CD4-positive, alpha-beta T cell treated with Interleukin-6 for 4 hours (primary cell): Measurements from ENCODE around the gene DNAJB11.
"Not testable (repeated sequence)": the region's sequence is repeated elsewhere in the genome, so short reads cannot be mapped to it uniquely, and the experiment has no call there.

Experiments used
- DNase-seq: peaks from one replicate; pipeline ENCODE4 v3.0.0-alpha.2; 2020; ENCODE audit warnings: mixed read lengths

DNAJB11 gene

DNA sequence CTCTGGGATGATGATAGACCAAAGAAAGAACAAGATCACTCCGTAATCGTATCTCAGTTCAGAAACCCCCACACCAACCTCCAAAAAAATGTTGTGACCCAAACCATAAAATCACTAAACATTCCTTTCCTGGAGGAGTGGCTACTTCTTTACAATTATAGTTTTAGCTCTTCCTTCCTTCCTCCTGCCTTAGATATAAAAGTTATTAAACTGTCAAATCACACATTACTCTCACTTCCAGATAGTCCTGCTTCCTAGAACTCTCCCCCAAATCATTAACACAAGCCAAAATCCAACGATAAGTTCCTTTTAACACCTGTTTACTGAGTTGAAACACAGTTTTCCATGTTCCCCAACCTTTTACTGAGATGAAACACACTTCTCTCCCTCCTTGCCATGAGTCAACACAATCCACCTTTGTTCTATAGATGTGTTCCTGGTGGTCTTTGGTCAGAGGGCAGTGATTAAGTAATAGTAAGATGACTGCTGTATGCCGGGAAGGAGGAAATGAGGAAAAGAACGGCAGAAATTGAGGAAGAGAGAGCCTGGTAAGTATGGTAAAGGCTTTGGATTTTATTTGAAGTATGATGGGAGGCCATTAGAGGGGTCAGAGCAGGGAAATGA lies 18.0 kb upstream of the DNAJB11 start:
- DNase-seq = no peak

DNA sequence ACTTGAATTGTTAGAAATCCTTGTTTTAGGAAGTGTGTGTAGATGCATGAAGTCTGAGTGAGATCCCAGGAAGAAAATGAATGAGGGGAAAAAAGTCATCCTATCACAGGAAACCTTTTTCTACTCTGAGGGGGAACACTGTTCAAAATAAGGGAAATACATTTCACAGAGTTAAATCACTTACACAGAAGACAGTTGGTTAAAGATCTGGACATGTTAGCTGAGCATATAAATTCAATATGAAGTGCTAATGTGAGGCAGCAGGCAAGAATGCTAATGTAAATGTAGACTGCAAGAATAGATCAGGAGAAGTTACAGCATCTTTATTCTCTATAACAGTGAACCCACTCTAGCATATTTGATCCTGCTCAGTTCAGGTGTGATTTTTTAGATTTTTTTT lies 5.9 kb upstream of the DNAJB11 start:
- DNase-seq = no peak

DNA sequence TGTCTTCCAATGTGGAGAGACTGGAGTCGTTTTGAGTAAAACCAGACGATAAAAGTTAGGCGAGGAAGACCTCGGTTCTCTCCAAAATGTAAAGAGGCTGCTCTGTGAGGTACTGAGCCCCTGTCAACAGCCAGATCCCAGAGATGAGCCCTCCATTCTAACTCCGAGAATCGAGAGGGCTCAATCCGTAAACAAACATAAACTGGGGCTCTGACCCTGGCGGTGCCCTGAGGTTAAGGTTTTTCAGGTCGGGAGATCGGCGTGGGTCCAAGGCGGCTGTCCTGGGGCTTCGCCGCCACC lies 3.8 kb upstream of the DNAJB11 start:
- DNase-seq = no peak

DNA sequence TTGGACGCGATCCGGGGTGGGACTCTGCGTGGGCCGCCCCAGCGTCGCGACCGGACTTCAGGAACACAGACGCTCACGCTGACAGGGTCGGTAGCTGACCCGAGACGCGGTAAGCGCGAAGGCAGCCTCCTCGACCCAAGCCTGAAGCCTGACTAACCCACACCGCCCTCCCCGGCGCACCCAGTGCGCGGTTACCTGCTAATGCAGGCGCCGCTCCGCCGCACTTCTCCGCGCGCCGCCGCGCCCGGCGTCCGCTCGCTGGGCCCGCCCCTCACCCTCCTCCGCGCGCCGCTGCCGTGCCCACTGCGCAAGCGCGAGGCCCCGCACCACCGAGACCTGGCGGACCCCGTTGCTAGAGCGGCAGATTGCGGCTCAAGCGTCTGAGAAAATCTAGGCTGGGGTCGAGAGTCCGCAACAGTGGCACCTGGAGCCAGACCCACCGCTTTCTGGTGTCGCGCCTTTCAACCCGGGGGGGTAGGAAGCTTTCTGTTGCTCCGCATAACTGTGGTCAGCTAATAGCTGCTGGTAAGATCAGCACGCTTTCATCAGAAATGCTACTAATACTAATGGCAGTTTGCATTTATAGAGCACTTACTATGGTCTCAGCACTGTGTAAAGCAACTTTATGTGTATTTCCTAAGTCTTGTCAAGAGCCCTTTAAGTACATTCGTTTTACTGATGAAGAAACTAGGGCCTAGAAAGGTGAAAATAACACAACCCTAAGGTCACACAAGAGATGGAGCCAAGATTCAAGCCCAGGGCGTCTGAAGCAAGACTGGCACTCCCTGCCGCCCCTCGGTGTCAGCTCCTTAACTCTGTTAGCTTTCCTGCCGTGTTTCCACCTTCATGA lies 3.2 kb upstream of the DNAJB11 start, which contains the start of gene TBCCD1:
Gene TBCCD1, minus strand, starts transcription at position 268 of the 850 bp plus-strand sequence. CDS start 3,010 bp downstream, outside the sequence.
- DNase-seq = peak; percentile 91

DNA sequence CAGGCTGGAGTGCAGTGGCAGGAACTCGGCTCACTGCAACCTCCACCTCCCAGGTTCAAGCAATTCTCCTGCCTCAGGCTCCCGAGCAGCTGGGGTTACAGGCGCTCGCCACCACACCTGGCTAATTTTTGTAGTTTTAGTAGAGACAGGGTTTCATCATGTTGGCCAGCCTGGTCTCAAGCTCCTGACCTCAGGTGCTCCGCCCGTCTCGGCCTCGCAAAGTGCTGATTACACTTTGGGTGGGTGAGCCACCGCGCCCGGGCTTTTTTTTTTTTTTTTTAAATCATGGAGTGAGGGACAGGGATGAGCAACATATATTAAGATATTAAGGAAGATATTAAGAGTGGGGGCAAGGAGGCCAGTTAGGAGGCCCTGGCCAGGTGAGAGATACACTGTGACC lies 1.2 kb upstream of the DNAJB11 start:
- not testable (repeated sequence) for DNase-seq

DNA sequence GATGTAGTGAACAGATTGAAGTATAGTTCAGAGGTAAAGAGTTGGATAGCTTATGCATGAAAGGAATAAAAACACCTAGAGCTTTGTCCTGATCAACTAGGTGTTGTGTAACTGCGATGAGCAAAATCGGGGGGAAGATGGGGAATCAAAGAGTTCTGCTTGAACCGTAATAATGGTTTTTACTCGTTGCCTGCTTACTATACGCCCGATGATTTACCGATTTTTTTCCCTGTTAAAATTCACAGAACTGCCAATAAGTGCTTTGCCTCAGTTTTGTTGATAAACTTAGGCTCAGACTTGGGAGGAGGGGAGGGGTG lies 783 bp upstream of the DNAJB11 start:
- DNase-seq = no peak

DNA sequence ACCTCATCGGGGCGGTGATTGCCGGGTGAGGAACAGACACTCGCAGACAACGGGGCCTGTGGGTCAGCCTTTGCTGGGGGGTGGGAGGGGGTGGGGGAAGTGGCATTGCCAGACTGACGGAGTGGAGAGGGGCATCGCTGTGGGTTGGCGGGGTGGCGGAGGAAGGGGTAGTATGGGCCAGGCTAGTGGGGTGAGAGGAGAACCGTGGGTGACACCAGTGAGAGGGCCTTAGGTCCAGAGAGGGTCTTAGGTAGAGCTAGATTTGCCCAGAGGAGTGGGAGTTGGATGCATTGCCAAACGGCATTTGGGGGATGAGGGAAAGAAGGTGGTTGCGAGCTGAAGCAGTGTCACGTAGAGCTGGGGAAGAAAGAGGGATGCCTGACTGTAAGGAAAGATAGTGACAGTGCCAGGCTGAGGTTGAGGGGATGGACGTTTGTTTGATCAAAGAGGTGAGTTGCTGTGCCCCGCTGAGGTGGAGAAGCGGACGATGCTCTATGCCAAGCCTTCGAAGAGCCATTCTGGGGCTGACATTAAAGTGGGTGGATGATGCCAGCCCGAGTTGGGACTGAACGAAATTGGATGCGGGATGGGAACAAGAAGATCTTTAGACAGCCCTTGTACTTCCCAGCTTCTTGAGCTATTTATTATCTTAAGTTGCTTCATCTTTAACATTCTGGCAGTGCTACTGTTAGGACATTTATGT lies 572 bp downstream of the DNAJB11 start:
- no peak for DNase-seq

DNA sequence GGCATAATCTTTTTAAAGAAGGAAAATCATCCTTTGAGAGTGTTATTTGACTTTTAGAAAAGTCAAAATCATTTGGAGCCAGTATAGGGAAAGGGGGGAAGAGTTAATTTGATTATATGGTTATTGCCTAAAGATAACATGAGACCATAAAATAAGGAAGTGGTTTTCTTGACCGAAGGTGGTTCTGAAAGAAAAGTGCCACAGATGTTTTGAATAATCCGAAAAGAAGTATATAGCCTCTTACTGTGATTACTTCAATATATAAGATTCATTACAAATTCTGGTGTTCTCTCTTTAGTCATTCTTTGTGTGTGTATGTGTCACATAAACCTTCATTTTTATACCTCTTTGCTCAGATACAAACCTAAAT lies 1.1 kb downstream of the DNAJB11 start:
- no peak for DNase-seq

DNA sequence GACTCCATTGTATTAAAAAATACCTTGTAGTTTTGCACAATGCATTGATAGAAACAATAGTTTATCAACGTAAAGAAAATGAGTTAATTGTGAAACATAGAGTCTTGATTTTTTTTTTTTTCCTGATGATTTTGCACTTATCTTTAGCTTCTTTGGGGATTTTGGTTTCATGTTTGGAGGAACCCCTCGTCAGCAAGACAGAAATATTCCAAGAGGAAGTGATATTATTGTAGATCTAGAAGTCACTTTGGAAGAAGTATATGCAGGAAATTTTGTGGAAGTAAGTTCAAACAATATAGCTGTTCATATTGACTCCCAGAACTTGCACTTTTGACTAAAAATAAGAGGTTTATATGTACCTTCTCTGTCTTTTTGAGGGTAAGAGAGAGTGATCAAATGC lies 7.0 kb downstream of the DNAJB11 start:
- no peak for DNase-seq

DNA sequence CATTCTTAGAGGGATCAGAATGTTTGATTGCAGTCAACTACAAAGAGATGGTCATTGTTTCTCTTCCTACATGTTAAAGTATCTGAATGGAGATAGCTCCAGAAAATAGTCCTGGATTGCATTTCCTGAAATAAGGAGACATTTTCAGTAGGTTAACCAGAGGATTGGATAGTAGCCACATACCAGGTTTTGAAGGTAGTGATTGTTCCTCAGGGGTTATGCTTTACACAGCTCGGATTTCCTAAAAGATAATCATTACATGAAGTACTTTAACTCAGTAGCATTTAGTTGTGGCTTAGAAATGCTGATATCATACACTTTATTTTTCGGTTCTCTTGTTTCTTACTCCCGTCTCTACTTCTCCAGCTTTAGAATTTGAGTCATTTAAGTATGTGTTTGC lies 10.3 kb downstream of the DNAJB11 start:
- DNase-seq = no peak

DNA sequence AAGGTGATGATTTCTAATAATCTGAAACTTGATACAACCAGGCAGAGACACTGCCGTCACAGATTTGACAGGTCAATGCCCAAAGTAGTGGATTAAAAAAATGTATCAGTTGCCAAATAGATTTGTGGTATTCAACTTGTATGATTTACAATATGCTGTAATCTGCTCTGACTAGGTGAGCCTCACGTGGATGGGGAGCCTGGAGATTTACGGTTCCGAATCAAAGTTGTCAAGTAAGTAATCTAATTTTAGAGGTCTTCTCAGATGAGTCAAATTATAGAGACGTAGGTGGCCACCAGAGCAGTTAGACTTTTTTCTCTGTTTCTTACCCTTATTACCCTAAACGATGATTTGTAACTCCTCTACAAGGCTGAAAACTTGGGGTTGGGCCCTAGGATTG lies 12.0 kb downstream of the DNAJB11 start:
- no peak for DNase-seq

DNA sequence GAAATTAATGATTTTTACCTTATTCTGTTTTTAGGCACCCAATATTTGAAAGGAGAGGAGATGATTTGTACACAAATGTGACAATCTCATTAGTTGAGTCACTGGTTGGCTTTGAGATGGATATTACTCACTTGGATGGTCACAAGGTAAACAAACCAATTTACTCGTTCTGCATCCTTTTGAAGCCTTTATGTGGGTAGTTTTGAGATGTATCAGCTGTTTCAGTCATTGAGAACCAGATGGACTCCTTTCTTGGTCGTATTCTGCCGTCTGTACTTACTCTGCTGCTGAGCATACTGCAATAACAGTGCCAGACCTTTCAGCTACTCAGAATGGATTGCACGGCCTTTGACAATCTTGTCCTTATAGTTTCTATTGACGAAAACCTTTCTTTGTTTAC lies 13.3 kb downstream of the DNAJB11 start:
- DNase-seq = no peak

DNA sequence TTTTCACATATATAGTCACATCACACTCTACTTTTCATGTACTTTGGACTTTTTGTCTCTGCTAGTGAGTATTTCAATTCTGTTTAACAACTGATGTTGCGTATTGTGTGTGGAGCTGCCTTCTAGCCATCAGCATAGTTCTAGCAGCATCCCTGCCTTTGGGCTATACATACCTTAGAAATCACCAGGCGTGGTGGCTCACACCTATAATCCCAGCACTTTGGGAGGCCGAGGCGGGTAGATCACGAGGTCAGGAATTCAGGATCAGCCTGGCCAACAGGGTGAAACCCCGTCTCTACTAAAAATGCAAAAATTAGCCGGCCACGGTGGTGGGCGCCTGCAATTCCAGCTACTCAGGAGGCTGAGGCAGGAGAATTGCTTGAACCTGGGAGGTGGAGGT lies 15.7 kb downstream of the DNAJB11 start:
- not testable (repeated sequence) for DNase-seq

DNA sequence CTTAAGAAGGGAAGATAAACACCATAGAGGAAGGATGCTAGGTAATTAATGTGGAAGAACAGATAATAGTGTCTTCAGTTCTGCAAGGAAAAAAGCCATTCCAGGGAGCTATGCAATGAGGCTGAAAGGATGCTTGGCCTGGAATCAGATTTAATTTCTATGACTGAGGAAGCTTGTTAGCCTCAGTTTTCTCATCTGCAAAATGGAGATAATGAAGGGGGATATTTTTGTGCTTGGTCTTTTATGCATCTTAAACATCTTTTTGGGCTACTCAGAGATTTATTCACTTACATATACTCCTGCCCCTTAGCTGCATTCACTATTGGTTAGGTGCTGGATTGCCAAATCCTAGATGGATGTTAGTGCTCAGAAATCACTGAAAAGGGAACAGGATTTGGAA lies 16.7 kb downstream of the DNAJB11 start:
- no peak for DNase-seq

DNA sequence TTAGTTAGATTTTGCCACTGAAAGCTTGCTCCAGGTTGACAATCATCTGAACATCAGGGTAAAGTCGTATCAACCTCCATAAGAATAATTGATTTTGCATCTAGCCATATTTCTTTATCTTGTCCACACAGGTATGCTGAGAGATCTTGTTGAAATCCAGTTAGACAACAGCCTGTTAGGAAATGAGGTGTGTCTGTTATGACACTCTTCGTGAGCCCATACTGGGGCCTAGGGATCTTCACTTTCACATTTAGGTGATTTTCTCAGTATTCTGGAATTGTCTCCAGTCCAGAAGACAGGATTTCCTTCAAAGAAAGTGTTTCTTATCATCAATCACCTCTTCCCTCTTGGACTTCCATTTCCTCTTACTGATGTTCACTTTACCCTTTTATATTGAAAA lies 18.1 kb downstream of the DNAJB11 start:
- DNase-seq = no peak

DNA sequence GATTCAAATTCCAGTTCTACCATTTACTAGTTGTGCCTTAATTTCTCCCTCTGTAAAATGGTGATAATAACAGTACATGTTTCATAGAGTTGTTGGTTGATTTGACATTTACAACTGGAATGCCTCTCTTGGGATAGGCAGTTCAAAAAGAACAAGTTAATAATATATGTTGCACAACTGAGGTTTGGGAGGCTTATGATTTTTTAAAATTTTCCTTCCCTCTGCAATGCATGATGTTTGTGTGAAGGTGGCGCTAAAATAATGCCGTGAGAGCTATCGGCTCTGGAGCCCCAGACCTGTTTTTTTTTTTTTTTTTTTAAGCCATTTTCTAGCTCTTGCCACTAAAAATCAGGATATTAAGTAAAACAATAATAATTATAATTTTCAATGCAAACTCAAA lies 18.6 kb downstream of the DNAJB11 start:
- no peak for DNase-seq

DNA sequence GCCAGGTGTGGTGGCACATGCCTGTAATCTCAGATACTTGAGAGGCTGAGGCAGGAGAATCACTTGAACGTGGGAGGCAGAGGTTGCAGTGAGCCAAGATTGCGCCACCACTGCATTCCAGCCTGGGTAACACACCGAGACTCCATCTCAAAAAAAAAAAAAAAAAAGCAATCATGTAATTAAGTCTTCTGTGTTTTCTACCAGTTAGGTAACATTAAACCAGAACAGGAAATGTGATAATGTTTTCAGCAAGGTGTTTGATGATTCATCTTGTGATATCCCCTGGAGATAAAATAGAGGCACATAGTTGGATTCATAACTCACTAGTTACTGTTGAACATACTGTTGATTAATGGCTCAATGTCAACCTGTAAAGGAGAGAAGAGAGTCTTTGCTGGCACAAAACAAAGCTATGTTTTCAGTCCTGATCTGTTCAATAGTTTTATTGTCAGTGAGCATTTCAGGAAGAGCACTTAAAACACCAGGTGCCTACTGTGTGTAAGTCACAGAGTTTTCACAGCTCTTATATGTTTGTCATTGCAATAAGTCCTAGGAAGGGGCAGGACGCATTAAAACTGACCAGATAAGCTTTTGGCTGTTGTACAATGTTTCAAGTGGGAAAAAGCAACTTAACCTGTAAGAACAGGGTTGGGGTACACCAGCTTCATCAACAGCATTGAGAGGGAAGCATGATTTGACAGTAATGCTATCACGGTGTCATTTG lies 19.5 kb downstream of the DNAJB11 start:
- DNase-seq = peak; percentile 6

DNA sequence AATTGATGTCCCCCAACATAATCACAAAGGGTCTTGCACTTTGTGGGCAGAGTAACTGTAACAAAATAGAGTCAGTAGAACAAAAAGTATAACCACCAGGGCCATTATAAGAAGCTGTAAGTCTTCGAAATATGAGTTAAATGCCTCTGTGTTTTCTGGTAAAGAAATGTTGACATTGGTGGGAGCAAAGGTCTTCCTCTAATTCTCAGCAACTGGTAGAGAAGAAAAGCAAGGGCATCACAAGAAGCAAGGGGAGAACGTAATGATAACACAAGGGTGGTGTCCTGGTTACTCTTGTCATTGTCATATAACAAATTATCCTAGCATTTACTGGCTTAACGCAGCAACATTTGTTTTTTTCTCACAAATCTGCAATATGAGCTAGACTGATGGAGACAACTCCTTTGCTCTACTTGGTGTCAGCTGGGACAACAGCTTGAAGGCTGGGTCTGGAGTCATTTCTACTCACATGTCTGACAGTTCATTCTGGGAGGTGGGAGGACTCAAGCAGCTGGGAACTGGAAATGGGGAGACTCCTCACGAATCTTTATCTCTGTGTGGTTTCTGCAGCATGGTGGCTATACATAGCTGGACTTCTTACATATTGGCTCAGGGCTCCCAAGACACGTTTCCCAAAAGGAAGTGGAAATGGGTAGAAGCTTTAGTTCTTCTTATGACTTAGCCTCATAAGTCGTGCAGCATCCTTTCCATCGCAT lies 20.2 kb downstream of the DNAJB11 start:
- no peak for DNase-seq

DNA sequence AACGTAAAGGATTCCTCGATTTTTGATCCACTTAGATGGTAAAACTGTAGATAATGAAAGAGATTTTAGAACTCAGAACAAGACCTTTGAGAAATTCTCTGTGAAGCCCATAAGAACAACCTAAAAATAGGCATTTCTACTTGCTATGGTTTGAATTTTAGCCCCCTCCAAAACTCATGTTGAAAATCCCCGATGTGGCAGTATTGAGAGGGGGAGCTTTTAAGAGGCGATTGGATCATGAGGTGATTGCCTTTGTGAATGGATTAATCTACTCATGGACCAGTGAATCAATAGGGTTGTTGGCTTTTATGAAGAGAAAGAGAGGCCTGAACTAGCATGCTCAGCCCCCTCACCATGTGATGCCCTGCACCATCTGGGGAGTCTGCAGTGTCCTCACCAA lies 22.2 kb downstream of the DNAJB11 start:
- no peak for DNase-seq

DNA sequence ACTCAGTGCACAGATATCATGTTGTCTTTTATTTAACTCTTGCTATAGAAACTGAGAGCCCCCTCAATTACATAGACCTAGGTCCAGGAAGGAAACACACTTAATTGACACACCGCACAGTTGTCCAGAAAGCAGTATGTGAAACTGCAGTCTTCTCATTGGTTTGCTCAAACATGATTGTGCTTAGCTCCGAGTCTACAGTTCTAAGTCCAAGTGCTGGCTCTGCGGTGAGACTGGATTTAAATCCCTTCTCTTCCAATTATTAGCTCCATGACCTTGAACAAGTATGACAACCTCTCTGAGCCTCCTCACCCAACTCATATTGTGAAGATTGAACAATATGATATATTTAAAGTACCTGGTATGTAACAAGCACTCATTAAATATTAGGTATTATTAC lies 23.3 kb downstream of the DNAJB11 start:
- DNase-seq = no peak

DNA sequence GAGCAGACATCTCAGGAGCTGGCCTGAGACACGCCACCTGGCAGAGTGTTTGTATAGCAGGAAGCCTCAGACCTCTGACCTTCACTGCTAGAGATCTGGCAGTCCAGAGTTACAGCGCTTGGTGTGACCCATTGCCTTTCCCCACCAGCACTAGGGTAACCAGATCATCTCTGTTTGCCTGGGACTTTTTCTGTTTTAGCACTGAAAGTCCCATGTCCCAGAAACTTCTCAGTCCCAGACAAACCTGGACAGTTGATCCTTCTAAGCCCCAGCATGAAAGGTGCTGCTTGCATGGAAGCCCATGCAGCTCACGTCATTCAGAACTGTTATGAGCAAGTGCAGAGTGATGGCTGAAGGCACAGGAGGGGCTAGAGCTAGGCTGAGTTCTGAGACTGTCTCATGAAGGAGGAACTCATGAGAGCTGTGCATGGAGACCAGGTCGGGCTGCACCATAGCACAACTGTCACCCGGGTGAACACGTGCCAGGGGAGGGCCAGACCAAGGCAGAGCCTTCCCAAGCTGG lies 24.1 kb downstream of the DNAJB11 start:
- no peak for DNase-seq

DNA sequence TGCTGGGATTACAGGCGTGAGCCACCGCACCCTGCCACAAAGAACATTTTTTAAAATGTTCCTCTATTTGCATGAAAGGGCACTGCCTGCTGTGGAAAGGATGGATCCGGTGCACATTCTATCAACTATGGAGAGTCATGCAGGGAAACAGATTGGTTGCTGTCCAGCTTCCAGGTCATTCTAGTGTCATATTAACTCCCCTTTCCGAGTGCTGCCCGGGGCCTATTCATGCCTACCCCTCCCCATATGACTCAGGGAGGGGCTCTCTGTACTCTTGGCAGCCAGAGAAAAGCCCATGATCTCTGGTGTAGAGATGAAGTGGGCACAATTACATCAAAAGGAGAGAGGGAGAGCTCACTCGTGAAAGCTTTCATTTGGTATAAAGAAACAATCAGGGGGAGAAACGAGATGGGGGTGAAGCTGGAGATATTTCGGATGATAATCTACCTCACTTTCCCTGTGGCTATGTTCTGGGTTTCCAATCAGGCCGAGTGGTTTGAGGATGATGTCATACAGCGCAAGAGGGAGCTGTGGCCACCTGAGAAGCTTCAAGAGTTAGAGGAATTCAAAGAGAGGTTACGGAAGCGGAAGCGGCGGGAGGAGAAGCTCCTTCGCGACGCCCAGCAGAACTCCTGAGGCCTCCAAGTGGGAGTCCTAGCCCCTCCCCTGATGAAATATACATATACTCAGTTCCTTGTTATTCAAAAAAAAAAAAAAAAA lies 26.2 kb downstream of the DNAJB11 start:
- DNase-seq = no peak
